Measurements from ENCODE around the gene SLC2A4RG.

- TF ChIP-seq POLR2AphosphoS5 (IDR thresholded peaks at IDR 0.05; ENCODE audit: borderline replicate concordance, low read depth, low read length): no peak
- TF ChIP-seq EZH2 (IDR thresholded peaks at IDR 0.05): no peak
- TF ChIP-seq FOXP2 (optimal IDR thresholded peaks at IDR 0.05; ENCODE audit: control extremely low read depth, extremely low read length, insufficient read depth): no peak
Measured at GRCh38 chr20:63739130-63740069, at the start of gene SLC2A4RG.

Data from SK-N-MC (cell line).